Kidney epithelial cell (primary cell): ENCODE data around the gene CEP97. TPM values are rescaled to one million over a fixed set of nuclear protein-coding genes. Genes with fewer than 3 reads are reported as not detected.
"Not testable (repeated sequence)": the region's sequence is repeated elsewhere in the genome, so short reads cannot be mapped to it uniquely, and the experiment has no call there.

Experiments
- DNase-seq: peaks from one replicate; pipeline ENCODE4 v3.0.0-alpha.2; 2010; ENCODE audit warnings: low read depth
- H3K27me3 ChIP-seq: 2 replicates; pipeline ENCODE4 v1.6.0; 2011; ENCODE audit warnings: low read length; ENCODE audit not compliant: control insufficient read depth, insufficient read depth
- H3K36me3 ChIP-seq: 2 replicates; pipeline ENCODE4 v1.5.1; 2011; ENCODE audit warnings: low read length; ENCODE audit not compliant: control insufficient read depth, insufficient read depth
- H3K4me3 ChIP-seq: 2 replicates; pipeline ENCODE4 v1.5.1; 2011; ENCODE audit warnings: low read depth, mild to moderate bottlenecking, control low read depth, low read length
- CTCF ChIP-seq: IDR thresholded peaks from 2 replicates; pipeline ENCODE4 v1.5.1; 2011; ENCODE audit warnings: mild to moderate bottlenecking, moderate library complexity, low read length, control low read depth, inconsistent platforms; ENCODE audit not compliant: insufficient read depth, poor library complexity, severe bottlenecking
- total RNA-seq: library from RNA; depleted of rRNA; stranded (reverse); fragments of >200 nt; gene quantifications from 2 replicates; pipeline ENCODE4 v1.2.3, GENCODE V29; 2015

CEP97 gene
- 7.5 and 9.7 TPM in 2 replicates for total RNA-seq

- TF ChIP-seq CTCF, result no peak
- Histone ChIP-seq H3K4me3 (peak within 1 kb of the TSS; percentile 91), H3K36me3 (no peaks in the 10 kb centered on the region), H3K27me3 (no peaks in the 10 kb centered on the region)
- peak; percentile 79 for DNase-seq
Observed at GRCh38 chr3:101724329-101725193, at the start of gene CEP97. CEP97 (plus strand) TSS chr3:101724614; CDS start chr3:101724677, 63 bp downstream.

- TF ChIP-seq CTCF, result no peak
- no peak for DNase-seq
- H3K4me3 ChIP-seq, result peak overlapping the region; percentile 96
- no peaks in the 10 kb centered on the region for H3K27me3 ChIP-seq
- H3K36me3 ChIP-seq, result no peaks in the 10 kb centered on the region
Observed at GRCh38 chr3:101675709-101676215, 48.7 kb upstream of the CEP97 start.

- DNase-seq, result peak; percentile 69
- H3K36me3 ChIP-seq, result no peaks in the 10 kb centered on the region
- TF ChIP-seq CTCF, result no peak
- no peaks in the 10 kb centered on the region for H3K27me3 ChIP-seq
- peak overlapping the region; percentile 96 for H3K4me3 ChIP-seq
Observed at GRCh38 chr3:101676216-101676764, 48.1 kb upstream of the CEP97 start.

- Histone ChIP-seq H3K4me3 (peak within 1 kb of the TSS; percentile 96), H3K27me3 (no peaks in the 10 kb centered on the region), H3K36me3 (peaks cover 1% of the 10 kb centered on the region)
- peak; percentile 75 for TF ChIP-seq CTCF
- peak; percentile 99 for DNase-seq
Observed at GRCh38 chr3:101676765-101677435, 47.5 kb upstream of the CEP97 start, which contains the start of gene ZBTB11. ZBTB11 (minus strand) TSS chr3:101677132; CDS start chr3:101676914, 218 bp downstream.

- TF ChIP-seq CTCF, result no peak
- no peak for DNase-seq
- no peaks in the 10 kb centered on the region for H3K27me3 ChIP-seq
- peak overlapping the region; percentile 23 for H3K4me3 ChIP-seq
- H3K36me3 ChIP-seq, result peaks cover 1% of the 10 kb centered on the region
Observed at GRCh38 chr3:101677436-101678286, 46.8 kb upstream of the CEP97 start.

- not testable (repeated sequence) for DNase-seq, H3K27me3 ChIP-seq, H3K36me3 ChIP-seq, H3K4me3 ChIP-seq
Observed at GRCh38 chr3:101678837-101679236, 45.6 kb upstream of the CEP97 start.
